ENCODE results near the gene MCF2L.
"Not testable (repeated sequence)": the region's sequence is repeated elsewhere in the genome, so short reads cannot be mapped to it uniquely, and the experiment has no call there.

MCF2L gene

GRCh38 chr13:113028336-113029060 lies 59.5 kb downstream of the MCF2L start:
- H3K9me3 ChIP-seq (ENCODE audit: control insufficient read depth, insufficient read depth, low read length), result no peaks in the 10 kb centered on the region
- H3K27me3 ChIP-seq (ENCODE audit: control insufficient read depth, insufficient read depth, low read length), result no peaks in the 10 kb centered on the region

GRCh38 chr13:113029061-113029445 lies 60.0 kb downstream of the MCF2L start:
- H3K27me3 ChIP-seq (ENCODE audit: control insufficient read depth, insufficient read depth, low read length), result no peaks in the 10 kb centered on the region

More at GRCh38 chr13:113028336-113029060, 59.5 kb downstream of the MCF2L start:
- Histone ChIP-seq H3K4me1 (ENCODE audit: control insufficient read depth, insufficient read depth, low read length) (no peaks in the 10 kb centered on the region), H3K4me3 (ENCODE audit: low read depth, low read length) (no peak overlapping the region), H3K9ac (ENCODE audit: low read depth, low read length) (no peak overlapping the region), H3K36me3 (ENCODE audit: control insufficient read depth, insufficient read depth, low read length) (no peaks in the 10 kb centered on the region)

GRCh38 chr13:113029487-113030258 lies 60.7 kb downstream of the MCF2L start:
- no peaks in the 10 kb centered on the region for H3K9me3 ChIP-seq (ENCODE audit: control insufficient read depth, insufficient read depth, low read length)
- H3K4me1 ChIP-seq (ENCODE audit: control insufficient read depth, insufficient read depth, low read length), result no peaks in the 10 kb centered on the region
- no peak overlapping the region for H3K4me3 ChIP-seq (ENCODE audit: low read depth, low read length)
- H3K36me3 ChIP-seq (ENCODE audit: control insufficient read depth, insufficient read depth, low read length), result no peaks in the 10 kb centered on the region
- H3K9ac ChIP-seq (ENCODE audit: low read depth, low read length), result no peak overlapping the region
- H3K27me3 ChIP-seq (ENCODE audit: control insufficient read depth, insufficient read depth, low read length), result no peaks in the 10 kb centered on the region

More at GRCh38 chr13:113029061-113029445, 60.0 kb downstream of the MCF2L start:
- Histone ChIP-seq H3K4me1 (ENCODE audit: control insufficient read depth, insufficient read depth, low read length) (no peaks in the 10 kb centered on the region), H3K9me3 (ENCODE audit: control insufficient read depth, insufficient read depth, low read length) (no peaks in the 10 kb centered on the region), H3K4me3 (ENCODE audit: low read depth, low read length) (no peak overlapping the region), H3K9ac (ENCODE audit: low read depth, low read length) (no peak overlapping the region), H3K36me3 (ENCODE audit: control insufficient read depth, insufficient read depth, low read length) (no peaks in the 10 kb centered on the region)

GRCh38 chr13:113030259-113030640 lies 61.2 kb downstream of the MCF2L start:
- not testable (repeated sequence) for H3K4me1 ChIP-seq (ENCODE audit: control insufficient read depth, insufficient read depth, low read length); H3K4me3 ChIP-seq (ENCODE audit: low read depth, low read length); H3K9me3 ChIP-seq (ENCODE audit: control insufficient read depth, insufficient read depth, low read length); H3K36me3 ChIP-seq (ENCODE audit: control insufficient read depth, insufficient read depth, low read length); H3K27me3 ChIP-seq (ENCODE audit: control insufficient read depth, insufficient read depth, low read length); H3K9ac ChIP-seq (ENCODE audit: low read depth, low read length)

- Histone ChIP-seq H3K4me1 (ENCODE audit: control insufficient read depth, insufficient read depth, low read length) (no peaks in the 10 kb centered on the region), H3K36me3 (ENCODE audit: control insufficient read depth, insufficient read depth, low read length) (no peaks in the 10 kb centered on the region), H3K4me3 (ENCODE audit: low read depth, low read length) (no peak overlapping the region), H3K9me3 (ENCODE audit: control insufficient read depth, insufficient read depth, low read length) (no peaks in the 10 kb centered on the region), H3K9ac (ENCODE audit: low read depth, low read length) (no peak overlapping the region), H3K27me3 (ENCODE audit: control insufficient read depth, insufficient read depth, low read length) (no peaks in the 10 kb centered on the region)
Measured at GRCh38 chr13:113031465-113031864, 62.5 kb downstream of the MCF2L start.

GRCh38 chr13:113032291-113032690 lies 63.3 kb downstream of the MCF2L start:
- Histone ChIP-seq H3K9me3 (ENCODE audit: control insufficient read depth, insufficient read depth, low read length) (no peaks in the 10 kb centered on the region), H3K4me1 (ENCODE audit: control insufficient read depth, insufficient read depth, low read length) (no peaks in the 10 kb centered on the region), H3K9ac (ENCODE audit: low read depth, low read length) (no peak overlapping the region), H3K4me3 (ENCODE audit: low read depth, low read length) (no peak overlapping the region), H3K27me3 (ENCODE audit: control insufficient read depth, insufficient read depth, low read length) (no peaks in the 10 kb centered on the region), H3K36me3 (ENCODE audit: control insufficient read depth, insufficient read depth, low read length) (no peaks in the 10 kb centered on the region)

- Histone ChIP-seq H3K9ac (ENCODE audit: low read depth, low read length) (no peak overlapping the region), H3K27me3 (ENCODE audit: control insufficient read depth, insufficient read depth, low read length) (no peaks in the 10 kb centered on the region), H3K4me3 (ENCODE audit: low read depth, low read length) (no peak overlapping the region), H3K9me3 (ENCODE audit: control insufficient read depth, insufficient read depth, low read length) (no peaks in the 10 kb centered on the region), H3K4me1 (ENCODE audit: control insufficient read depth, insufficient read depth, low read length) (no peaks in the 10 kb centered on the region), H3K36me3 (ENCODE audit: control insufficient read depth, insufficient read depth, low read length) (no peaks in the 10 kb centered on the region)
Measured at GRCh38 chr13:113033054-113033850, 64.2 kb downstream of the MCF2L start.

GRCh38 chr13:113034451-113035212 lies 65.6 kb downstream of the MCF2L start:
- no peaks in the 10 kb centered on the region for H3K27me3 ChIP-seq (ENCODE audit: control insufficient read depth, insufficient read depth, low read length)
- H3K9ac ChIP-seq (ENCODE audit: low read depth, low read length), result no peak overlapping the region

GRCh38 chr13:113035213-113035800 lies 66.3 kb downstream of the MCF2L start:
- no peak overlapping the region for H3K9ac ChIP-seq (ENCODE audit: low read depth, low read length)
- no peaks in the 10 kb centered on the region for H3K36me3 ChIP-seq (ENCODE audit: control insufficient read depth, insufficient read depth, low read length)
- H3K27me3 ChIP-seq (ENCODE audit: control insufficient read depth, insufficient read depth, low read length), result no peaks in the 10 kb centered on the region
- H3K4me1 ChIP-seq (ENCODE audit: control insufficient read depth, insufficient read depth, low read length), result no peaks in the 10 kb centered on the region
- H3K9me3 ChIP-seq (ENCODE audit: control insufficient read depth, insufficient read depth, low read length), result no peaks in the 10 kb centered on the region
- no peak overlapping the region for H3K4me3 ChIP-seq (ENCODE audit: low read depth, low read length)

More at GRCh38 chr13:113034451-113035212, 65.6 kb downstream of the MCF2L start:
- Histone ChIP-seq H3K9me3 (ENCODE audit: control insufficient read depth, insufficient read depth, low read length) (no peaks in the 10 kb centered on the region), H3K4me1 (ENCODE audit: control insufficient read depth, insufficient read depth, low read length) (no peaks in the 10 kb centered on the region), H3K4me3 (ENCODE audit: low read depth, low read length) (no peak overlapping the region), H3K36me3 (ENCODE audit: control insufficient read depth, insufficient read depth, low read length) (no peaks in the 10 kb centered on the region)

GRCh38 chr13:113036401-113036800 lies 67.4 kb downstream of the MCF2L start:
- H3K27me3 ChIP-seq (ENCODE audit: control insufficient read depth, insufficient read depth, low read length), result no peaks in the 10 kb centered on the region
- H3K9me3 ChIP-seq (ENCODE audit: control insufficient read depth, insufficient read depth, low read length), result no peaks in the 10 kb centered on the region
- no peak overlapping the region for H3K4me3 ChIP-seq (ENCODE audit: low read depth, low read length)

GRCh38 chr13:113040031-113040430 lies 71.0 kb downstream of the MCF2L start:
- no peaks in the 10 kb centered on the region for H3K36me3 ChIP-seq (ENCODE audit: control insufficient read depth, insufficient read depth, low read length)
- no peaks in the 10 kb centered on the region for H3K9me3 ChIP-seq (ENCODE audit: control insufficient read depth, insufficient read depth, low read length)
- H3K4me1 ChIP-seq (ENCODE audit: control insufficient read depth, insufficient read depth, low read length), result no peaks in the 10 kb centered on the region
- H3K4me3 ChIP-seq (ENCODE audit: low read depth, low read length), result no peak overlapping the region
- H3K9ac ChIP-seq (ENCODE audit: low read depth, low read length), result no peak overlapping the region
- no peaks in the 10 kb centered on the region for H3K27me3 ChIP-seq (ENCODE audit: control insufficient read depth, insufficient read depth, low read length)

More at GRCh38 chr13:113036401-113036800, 67.4 kb downstream of the MCF2L start:
- no peaks in the 10 kb centered on the region for H3K36me3 ChIP-seq (ENCODE audit: control insufficient read depth, insufficient read depth, low read length)
- no peak overlapping the region for H3K9ac ChIP-seq (ENCODE audit: low read depth, low read length)
- H3K4me1 ChIP-seq (ENCODE audit: control insufficient read depth, insufficient read depth, low read length), result no peaks in the 10 kb centered on the region
